Measurements from ENCODE around the gene MRPL3.
A peak's percentile ranks its signal among the peaks of the same experiment; 100 is the strongest.

The MRPL3 gene

DNA sequence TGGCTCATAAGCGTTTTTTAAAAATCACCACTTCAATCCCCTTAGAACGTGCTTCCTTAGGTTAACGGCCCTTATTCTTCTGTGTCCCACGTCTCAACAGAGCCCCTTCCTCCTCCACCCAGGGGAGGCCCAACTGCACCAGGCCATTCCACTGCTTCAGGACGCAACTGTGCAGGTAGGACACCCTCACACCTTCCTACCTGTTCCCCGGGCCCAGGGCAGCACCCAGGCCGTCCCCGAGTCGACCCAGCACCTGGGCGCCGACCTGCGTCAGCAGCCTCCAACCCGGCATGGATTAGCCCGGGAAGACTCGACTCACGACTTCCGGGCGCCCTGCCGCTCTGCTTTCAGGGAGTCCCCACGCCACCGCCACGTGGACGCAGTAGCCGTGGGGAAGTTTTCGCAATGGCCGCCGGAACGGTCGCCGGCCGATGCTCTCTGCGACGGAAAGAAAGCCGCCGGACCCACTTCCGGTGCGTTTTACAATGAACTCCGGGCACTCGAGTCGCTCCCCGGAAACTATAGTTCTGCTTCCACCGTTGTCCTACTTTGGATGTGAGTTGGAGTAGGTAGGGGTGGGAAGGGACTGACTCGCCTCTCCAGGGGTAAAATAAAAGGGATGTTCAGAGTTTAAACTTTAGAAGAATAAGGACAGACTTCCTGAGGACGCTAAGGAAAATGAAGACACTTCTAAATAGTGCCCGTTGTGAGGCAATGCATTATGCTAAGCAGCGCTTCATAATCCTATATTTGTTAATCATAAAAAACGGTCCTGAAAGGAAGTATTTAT is at the start of gene MRPL3:
Gene MRPL3, minus strand, starts transcription at position 442 of the 790 bp plus-strand sequence. Its CDS starts 150 bp downstream, at position 292.
- DNase-seq: peak; percentile 53

DNA sequence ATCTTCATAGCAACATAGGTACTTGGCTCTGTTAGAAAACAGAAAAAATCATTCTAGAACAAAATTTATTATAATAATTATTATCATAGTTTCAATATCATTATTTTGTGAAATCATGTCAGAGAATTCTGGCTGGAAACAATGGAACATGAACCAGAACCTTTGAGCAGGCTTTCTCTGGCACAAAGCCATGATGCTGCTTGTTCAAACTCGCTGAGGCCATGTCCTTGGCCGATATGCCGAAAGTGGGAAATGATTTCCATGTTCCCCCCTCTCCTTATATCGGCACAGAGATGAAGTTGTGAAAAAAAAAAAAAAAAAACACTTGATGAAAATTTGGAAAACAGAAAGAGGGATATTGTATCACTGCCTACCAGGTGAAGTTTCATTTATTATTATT is 49.0 kb upstream of the MRPL3 start:
- no peak for DNase-seq

DNA sequence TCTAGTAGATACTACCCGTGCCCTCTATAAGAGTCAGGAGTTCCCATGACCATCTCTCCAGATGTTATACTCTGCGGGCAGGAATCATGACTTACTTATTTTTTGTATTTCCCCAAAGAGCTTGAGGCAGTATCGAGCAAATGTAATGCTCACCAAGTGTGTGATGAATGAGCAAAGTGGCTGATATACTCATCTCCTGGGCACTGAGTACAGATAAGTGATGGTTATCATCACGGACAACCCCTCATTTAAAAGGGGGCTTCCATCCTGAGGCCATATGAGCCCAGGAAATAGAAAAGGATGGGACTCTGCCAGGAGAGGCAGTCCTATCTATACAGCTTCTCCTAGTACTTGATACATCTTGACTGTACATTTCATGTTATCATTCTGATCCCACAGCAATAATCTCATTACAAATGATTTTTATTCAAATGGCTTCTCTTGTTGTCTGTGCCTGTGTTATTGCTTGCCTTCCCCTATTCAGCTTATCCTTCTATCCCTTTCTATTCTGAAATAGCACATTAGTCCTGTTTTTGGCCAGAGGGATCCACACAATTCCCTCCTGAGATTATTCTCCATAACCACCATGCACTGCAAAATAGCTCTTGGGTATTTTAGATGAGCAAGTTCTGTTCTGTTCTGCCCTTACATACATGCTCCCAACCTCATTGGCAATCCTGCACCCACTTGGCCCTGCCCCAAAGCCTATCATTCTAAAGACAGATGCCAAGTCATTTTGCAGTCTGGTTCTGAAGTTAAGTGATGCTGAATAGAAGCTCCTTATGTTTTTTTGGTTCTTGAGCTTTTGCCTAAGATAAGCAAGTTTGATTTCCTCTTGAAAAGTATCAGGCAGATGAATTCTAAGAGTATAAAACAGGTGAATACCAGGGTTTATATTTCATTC is 48.0 kb upstream of the MRPL3 start:
- no peak for DNase-seq

DNA sequence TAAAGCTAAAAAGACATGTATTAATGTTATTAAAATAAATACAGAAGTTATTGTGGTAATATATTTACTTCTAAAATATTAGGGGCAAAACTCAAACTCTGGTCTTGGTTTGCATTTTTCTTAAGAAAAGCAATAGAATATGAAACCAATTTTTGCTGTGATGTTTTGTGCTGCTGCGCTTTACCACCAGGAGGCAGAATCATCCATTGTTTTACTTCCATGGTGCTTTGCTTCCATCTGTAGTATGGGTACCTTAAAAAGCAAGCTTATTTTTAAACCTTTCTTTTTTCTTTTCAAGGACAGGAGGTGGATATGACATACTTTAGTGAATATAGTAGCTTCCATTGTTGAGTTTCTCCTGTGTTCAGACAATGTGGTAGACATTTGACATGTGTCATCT is 46.6 kb upstream of the MRPL3 start:
- DNase-seq: no peak

DNA sequence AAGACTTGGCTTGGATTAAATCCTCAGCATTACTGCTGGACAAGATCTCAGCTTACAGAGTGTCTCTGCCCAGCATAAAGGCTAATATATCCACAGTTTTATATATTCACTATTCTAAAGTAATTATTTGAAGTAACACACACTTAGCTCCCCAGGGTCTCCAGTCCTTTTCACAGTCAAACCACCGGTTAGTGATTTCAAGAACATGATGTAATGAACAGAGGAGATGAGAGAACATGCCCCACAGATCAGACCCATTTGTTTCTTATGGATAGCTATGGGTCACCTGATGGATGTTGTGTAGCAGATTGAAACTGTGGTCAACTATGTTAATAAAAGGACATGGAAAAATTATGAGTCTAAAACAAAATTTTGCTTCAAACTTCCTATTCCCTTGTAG is 44.8 kb upstream of the MRPL3 start:
- no peak for DNase-seq

DNA sequence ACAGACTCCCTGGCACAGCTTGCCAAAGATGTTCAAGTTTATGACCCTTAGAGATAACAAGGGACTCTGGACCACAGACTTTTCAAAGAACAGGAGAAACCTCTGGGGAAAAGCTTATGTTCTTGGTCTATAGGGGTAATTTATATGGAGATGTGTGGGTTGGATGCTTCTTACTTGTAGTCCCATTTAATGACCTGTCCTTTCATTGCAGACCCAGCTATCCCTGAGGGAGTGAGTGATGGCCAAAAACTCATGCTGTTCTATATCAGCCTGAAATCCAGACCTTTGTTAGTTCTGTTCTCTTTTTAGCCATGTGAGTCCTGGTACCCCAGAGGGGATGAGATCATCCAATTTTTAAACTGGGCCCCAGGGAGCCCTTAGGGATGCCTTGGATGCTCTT is 43.7 kb upstream of the MRPL3 start:
- no peak for DNase-seq

DNA sequence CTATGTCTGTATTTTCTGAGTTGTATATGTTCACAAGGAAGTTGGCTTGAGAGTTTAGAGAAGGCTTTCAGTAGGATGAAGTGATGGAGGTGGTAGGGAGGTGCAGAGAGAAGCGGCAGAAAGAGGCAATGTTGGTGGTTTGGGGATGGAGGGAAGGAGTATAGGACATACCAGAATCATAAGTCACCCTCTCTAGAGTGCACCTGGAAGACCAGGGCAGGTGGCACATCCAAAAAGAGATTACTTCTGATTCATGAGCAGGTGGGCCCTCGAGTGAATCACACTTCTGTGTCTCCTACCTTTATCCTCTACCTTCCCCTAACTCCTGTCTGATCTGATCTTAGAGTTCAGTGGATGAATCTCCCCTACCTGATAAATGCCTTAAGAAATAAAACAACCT is 41.8 kb upstream of the MRPL3 start:
- DNase-seq: no peak

DNA sequence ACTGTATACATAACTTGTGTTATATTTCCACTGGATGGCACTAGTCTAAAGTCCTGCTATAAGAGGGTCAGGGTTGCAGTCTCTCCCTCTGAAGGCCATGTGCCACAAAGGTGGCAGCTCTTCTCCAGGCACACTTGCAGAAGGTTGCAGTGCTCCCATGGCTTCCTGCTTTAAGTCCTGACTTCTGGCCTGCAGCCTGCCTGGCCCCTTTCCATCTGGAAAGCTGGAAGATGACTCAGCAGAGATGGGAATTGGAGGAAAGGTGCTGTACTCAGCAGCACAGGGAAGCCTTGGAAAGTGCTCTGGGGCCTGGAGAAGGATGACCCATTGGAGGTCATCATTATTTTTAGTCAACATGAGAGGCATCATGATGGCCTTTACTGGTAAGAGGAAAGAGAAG is 40.9 kb upstream of the MRPL3 start:
- DNase-seq: no peak

DNA sequence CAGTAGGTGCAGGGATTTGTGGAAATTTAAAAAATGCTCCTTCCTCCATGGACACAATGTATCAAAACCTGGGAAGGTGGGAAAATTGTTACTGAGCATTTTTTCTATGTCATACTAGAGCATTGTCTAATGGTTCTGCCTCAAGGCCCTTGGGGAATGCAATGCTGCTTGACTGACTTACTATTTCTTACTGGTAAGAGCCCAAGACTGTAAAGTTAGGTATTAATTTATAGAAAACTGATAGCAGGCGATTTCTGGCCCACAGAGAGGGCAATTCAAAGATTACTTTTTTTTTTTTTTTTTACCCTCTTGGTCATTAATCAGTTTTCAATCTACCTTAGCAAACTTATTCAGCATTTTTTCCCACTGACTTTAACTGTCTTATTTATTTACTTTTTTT is 38.5 kb upstream of the MRPL3 start:
- DNase-seq: no peak

DNA sequence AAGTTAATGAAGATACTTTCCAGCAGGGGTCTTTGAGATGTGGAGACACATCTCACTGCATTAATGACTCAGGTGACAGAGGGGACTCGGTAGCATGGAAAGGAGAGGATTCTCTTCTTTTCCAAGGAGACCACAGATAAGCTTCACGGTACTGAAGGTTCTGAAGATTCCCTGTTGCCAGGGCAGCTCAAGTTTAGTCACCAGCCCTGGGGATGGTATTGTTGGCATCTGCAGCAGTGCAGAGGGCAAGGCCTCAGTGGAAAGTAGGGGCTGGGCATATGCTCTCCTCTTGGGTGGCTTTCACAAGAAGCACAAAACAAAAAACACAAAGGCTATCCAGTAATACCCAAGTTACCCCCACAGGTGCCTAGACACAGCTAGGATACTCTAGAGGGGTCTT is 38.0 kb upstream of the MRPL3 start:
- DNase-seq: no peak

DNA sequence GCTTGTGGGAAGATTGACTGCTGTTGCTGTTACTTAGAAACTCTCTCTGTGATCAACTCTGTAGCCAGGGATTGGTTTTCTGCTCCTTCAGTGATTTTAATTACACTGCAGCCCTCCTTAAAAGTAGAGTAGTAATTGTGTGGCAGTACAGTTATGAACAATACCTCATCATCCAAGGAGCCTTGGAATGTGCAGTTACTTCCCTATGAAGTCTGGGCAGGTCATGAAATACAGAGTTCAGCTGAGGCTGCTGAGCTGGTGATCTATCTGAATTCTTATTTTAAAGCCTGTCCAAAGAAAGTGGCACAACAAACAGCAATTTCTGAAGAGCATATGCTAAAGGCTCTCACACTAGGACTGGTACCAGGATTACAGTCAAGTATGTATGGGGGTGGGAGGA is 37.4 kb upstream of the MRPL3 start:
- no peak for DNase-seq

DNA sequence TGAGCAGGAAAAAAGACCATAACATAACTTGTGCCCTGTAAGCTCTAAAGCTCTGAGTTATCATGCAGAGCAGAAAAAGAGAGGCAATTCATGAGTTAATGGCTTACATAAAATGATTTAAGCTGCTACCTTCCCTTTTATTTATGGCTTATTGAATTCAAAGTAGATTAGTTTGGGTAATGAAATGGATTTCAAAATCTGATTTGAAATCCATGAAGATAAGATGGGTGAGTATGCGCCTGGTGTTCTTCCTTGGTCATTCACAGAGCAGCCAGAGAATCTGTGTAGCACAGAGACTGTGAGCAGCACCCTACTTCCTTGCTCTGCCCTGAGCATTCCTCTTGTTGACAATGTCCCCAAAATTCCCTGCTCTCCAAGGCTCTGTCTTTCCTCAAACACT is 36.2 kb upstream of the MRPL3 start:
- DNase-seq: no peak

DNA sequence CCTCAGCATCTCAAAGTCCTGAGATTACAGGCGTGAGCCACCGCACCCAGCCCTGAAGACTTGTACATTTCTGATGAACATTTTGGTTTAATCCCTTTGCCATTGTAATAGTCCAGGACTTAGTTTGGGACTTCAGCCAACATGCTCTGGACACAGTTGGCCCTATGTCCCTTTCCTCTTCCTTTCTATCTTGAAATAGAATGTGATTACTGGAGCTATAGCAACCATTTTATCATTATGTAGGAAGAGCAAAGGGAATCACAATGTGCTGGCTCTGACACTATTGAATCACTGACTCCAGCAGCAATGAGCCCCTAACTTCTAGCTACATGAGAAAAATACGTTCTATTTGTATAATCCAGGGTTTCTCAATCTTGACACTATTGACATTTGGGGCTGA is 34.8 kb upstream of the MRPL3 start:
- no peak for DNase-seq

DNA sequence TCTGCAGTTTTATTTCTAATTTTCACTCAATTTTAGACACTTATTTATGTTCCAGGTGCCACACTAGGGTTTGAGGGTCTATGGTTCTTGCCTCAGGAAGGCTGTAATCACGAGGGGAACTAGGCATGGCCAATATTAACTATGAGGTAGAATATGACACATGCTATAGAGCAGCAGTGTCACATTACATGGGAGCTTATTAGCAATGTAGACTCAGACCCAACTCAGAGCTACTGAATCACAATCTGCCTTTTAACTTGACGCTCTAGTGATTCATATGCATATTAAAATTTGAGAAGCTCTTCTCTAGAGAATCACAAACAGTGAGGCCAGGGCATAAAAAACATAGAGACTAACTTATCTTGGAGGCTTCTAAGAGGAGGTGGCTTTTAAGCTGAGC is 32.8 kb upstream of the MRPL3 start:
- DNase-seq: no peak

DNA sequence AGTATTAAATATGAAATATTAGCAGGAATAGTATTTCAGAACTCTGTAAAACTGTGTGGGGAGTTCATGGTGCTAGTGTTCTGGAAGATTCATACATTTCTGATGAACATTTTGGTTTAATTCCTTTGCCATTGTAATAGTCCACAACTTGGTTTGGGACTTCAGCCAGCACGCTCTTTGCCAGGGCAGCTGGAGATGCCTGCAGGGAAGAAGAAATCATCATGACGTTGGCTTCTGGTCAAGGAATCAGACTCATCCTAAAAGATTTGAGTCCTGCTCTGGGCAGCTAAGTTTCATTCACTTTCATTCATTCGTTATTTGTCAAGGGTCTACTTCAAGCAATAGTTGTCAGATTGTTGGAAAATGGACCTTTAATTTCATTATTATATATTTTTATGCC is 32.4 kb upstream of the MRPL3 start:
- no peak for DNase-seq

DNA sequence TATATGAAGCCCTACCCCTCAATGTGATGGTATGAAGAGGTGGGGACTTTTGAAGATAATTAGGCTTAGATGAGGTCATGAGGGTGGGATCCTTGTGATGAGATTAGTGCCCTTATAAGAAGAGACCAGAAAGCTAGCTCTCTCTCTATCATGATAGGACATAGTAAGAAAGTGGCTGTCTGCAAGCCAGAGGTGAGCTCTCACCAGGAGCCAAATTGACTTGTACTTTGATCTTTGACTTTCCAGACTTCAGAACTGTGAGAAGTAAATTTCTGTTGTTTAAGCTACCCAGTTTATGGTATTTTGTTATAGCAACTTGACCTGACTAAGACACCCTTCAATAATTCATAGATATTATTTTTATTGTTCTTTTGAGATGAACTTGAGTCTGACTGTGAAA is 29.9 kb upstream of the MRPL3 start:
- no peak for DNase-seq

DNA sequence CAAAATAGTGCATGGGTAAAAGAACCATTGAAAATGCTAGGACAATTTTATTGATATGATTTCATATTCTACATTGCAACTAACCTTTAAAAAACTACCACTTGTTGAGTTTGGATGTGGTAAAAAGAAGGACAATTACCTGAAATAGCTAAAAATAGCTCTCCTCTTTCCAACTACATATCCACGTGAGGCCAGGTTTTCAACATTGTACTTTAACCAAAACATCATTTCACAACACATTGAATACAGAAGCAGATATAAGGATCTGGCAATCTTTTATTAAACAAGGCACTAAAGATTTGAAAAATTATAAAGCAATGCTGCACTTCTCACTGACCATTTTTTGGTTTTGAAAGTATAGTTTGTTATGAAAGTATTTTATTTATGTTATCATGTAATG is 28.1 kb upstream of the MRPL3 start:
- DNase-seq: no peak

DNA sequence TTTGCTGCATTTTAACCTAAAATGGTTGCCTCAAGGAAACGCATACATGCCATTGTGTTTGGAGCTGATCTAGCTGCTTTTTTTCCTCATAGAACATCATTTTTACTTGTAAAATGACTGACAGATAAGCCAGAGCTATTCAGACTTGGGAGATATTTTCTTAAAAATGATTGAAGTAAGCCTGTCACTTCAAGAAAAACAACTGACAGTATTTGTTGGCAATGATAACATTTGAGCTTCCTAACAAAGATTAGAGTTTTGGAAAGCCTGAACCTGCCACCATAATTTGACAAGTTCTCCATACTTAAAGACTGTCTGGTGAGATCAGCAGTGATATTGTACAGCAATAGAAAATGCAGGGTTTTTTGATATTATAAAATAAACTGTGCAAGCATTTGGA is 27.6 kb upstream of the MRPL3 start:
- no peak for DNase-seq

DNA sequence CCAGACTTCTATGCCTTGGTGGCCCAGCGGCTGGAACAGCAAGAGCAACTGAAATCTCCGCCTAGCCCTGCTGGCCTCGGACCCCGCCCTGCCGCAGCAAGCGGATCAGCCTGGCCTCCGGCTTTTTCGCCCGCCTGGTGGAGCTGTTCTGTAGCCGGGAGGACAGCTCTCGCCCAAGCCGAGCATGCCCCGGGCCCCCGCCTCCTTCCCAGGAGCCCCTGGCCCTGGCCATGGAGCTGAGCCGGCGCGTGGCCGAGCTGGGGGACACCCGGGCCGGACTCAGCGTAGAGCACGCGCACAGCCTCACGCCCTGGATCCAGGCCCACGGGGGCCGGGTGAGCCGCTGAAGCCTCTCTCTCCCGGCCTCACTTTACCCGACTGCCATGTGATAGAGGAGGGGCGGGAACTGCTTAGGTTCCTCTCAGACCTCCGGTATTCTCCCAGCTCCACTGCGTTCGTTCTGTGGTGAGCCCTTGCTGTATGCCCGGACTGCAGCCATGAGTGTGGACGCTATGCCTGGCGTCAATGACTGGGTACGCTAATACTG is 24.1 kb upstream of the MRPL3 start:
- DNase-seq: no peak

DNA sequence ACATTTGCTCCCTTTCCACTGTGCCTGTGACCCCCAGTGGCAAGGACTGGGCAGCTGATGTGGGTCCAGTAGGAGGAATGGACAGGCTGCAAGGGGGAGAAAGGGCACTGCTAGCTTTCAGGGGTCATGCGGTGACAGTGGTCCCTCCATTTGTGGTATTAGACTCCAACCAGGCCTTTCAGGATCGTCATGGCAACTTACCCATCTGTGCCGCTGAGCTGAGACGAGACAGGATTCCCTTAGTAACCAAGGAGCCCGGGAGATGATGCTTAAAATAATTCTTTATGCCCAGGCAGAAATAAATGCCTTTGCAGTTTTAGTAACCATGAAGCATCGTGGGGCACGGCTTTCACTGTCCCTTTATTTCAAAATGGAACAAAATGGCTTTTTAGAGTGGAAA is 15.9 kb upstream of the MRPL3 start:
- DNase-seq: no peak

DNA sequence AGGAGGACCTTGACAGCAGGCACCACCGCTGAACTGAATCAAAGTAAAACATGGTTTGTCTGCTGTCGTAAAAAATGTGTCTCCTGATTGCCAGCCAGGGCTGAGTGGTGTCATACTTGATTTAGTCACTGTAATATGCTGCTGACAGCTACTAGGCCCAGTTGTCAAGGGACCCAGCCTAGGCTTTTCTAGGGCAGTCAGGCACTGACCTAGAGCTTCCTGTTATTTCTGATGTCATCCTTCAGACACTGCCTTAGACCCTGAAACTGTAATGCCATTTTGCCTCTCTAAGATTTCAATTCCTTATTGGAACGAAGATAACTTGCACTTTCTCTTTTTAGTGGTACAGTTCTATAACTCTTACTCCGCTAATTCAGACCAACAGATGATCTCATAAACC is 2.6 kb upstream of the MRPL3 start:
- no peak for DNase-seq

DNA sequence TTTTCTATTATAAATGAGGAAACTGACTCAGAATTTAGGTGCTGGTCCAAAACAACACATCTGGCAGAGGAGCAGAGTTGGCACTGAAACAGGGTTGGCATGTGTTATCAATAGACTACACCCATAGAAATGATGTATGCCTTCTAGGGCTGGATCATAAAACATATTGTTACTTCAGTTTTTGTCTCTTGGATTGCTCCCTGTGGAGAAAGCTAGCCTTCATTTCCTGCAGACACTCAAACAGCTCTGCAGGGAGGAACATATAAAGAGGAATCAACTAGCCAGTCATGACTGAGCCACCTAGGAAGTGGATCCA is 507 bp upstream of the MRPL3 start:
- no peak for DNase-seq

DNA sequence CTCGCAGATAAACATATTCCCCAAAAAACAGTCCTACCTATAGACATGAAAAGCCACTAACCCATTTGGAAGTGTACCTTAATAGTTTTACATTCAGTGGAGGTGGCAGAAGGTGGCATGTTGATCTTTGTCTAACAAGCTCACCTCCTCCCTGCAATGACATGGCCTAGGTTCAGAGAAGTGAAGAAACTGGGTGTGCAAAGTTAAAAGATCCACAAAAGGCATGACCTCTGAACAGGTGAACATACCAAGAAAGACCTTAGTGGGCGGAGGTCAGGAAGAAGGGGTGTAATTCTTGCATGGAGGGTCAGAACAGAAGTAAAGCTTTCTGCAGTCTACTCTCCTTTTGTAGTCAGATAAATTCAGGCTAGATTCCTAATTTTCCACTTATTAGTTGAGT is 822 bp downstream of the MRPL3 start:
- no peak for DNase-seq

DNA sequence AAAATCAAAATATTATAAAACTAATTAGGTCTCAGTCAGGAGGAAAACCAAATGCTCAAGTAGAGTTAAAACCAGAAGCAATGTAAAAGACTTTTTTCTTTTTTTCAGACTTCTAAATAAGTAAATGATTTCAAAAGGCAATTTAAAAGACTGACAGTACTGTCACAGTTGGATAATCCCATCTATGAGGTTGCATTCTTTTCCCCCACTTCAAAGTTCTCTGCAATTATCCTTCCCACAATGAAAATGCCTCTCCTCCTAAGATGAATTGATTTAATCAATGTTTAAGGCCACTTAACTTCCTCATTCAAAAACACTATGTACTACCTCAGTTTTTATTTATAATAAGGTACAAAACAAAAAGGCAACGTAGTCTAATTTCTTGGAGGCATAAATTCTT is 8.1 kb downstream of the MRPL3 start:
- no peak for DNase-seq

All from NCI-H187 treated with DMSO at 0.1 percent for 48 hours (cell line).